ENCODE data around the gene HEXIM1. TPM values are rescaled to one million over a fixed set of nuclear protein-coding genes. Genes with fewer than 3 reads are reported as not detected.
A peak's percentile ranks its signal among the peaks of the same experiment; 100 is the strongest.

HEXIM1 gene
- polyA plus RNA-seq, 3 donors = 2.2 to 14.8 (median 2.5) TPM

DNA sequence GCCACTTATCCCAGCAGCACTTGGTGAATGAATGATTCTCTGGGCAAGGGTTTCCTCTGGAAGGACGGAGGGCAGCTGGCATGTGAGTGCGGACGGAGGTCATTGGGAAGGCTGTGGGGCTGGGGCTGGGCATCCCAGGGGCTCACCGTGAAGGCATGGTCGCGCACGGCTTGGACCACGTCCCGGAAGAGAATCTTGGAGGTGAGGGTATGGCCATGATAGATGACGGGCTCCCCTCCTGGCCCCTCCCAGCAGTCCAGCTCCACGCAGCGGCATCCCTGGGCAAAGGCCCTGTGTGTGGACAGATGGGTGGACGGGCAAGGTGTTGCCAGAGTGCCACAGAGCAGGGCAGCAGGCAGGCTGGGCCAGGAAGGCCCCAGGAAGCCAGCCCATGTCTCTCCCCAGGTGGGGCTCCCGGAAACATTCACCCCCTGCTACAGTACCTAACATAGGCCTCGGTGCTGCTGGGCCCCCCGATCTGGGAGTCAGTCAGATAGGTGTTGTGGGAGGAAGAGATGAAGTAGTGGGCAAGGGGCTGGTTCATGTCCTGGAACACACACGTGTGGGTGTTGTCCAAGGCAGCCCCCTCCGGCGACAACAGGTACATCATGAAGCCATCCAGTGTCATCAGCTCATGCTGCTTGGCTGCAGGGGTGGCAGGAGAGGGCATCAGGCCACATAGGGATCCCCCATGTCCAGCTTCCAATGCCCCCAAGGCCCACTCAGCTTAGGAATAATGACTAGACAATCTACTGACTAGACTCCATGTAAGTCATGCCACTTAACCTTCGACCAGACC is 30.2 kb upstream of the HEXIM1 start:
- no peak overlapping the region for H3K4me3 Mint-ChIP-seq
- peaks cover 0 to 5% of the 10 kb centered on the region in 2 donors for H3K36me3 Mint-ChIP-seq
- peaks cover 11% of the 10 kb centered on the region for H3K4me1 Mint-ChIP-seq

DNA sequence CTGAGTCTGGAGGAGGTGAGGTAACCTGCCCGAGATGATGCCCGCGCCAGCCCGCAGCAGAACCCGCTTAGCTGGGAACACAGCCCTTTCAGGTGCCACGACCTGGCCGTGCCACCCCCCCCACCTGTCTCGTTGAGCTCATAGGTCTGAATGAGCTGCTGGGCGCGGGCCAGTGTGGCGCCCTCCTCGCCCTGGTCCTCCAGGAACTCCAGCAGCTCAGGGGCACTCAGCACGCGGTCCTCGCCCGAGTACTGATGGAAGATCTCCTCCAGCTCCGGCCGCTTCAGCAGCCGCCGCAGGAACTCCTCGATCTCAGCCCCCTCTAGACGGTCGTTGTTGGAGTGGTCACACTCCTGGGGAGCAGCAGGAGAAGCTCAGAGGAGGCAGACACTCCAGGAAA is 29.6 kb upstream of the HEXIM1 start:
- no peaks in the 10 kb centered on the region for H3K36me3 ChIP-seq (replicated peaks in 1 of 2; ENCODE audit: control insufficient read depth in 1 of 2, insufficient read depth in 2 of 2, low read length in 2 of 2)
- H3K4me3 ChIP-seq (replicated peaks in 1 of 3; ENCODE audit: low read depth in 2 of 3, low read length in 3 of 3) = no peak overlapping the region
- no peak overlapping the region for H3K27ac ChIP-seq (ENCODE audit: low read depth in 1 of 2, low read length in 2 of 2)
- TF ChIP-seq, protein P1, sequence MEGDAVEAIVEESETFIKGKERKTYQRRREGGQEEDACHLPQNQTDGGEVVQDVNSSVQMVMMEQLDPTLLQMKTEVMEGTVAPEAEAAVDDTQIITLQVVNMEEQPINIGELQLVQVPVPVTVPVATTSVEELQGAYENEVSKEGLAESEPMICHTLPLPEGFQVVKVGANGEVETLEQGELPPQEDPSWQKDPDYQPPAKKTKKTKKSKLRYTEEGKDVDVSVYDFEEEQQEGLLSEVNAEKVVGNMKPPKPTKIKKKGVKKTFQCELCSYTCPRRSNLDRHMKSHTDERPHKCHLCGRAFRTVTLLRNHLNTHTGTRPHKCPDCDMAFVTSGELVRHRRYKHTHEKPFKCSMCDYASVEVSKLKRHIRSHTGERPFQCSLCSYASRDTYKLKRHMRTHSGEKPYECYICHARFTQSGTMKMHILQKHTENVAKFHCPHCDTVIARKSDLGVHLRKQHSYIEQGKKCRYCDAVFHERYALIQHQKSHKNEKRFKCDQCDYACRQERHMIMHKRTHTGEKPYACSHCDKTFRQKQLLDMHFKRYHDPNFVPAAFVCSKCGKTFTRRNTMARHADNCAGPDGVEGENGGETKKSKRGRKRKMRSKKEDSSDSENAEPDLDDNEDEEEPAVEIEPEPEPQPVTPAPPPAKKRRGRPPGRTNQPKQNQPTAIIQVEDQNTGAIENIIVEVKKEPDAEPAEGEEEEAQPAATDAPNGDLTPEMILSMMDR (IDR thresholded peaks at IDR 0.05) = no peak
- Mint-ChIP-seq H3K4me1 (peaks cover 16% of the 10 kb centered on the region), H3K27me3 (ENCODE audit: low read depth in 3 of 3) (peaks cover 17 to 33% (median 19%) of the 10 kb centered on the region in 3 donors), H3K27ac (no peak overlapping the region), H3K36me3 (peaks cover 0 to 5% of the 10 kb centered on the region in 2 donors), H3K4me3 (no peak overlapping the region), H3K9me3 (peaks cover 0 to 5% (median 0%) of the 10 kb centered on the region in 7 donors)
- H3K9ac ChIP-seq (ENCODE audit: insufficient read depth, low read length, poor library complexity, severe bottlenecking) = no peak overlapping the region
- 95% methylated on average over 21 of the region's 23 CpGs for WGBS (ENCODE audit: insufficient coverage)
- H3K4me2 ChIP-seq (replicated peaks; ENCODE audit: extremely low read depth, low read length, poor library complexity, severe bottlenecking) = no peak overlapping the region
- H3K79me2 ChIP-seq (ENCODE audit: insufficient read depth, low read length) = no peaks in the 10 kb centered on the region
- no peak for DNase-seq
- peaks cover 5 to 21% of the 10 kb centered on the region in 2 donors for H3K4me1 ChIP-seq (ENCODE audit: control insufficient read depth in 1 of 2, insufficient read depth in 2 of 2, low read length in 2 of 2)
- H3K9me3 ChIP-seq (replicated peaks in 1 of 2; ENCODE audit: control insufficient read depth in 1 of 2, insufficient read depth in 1 of 2, low read length in 2 of 2) = no peaks in the 10 kb centered on the region
- peaks cover 0 to 22% of the 10 kb centered on the region in 2 donors for H3K27me3 ChIP-seq (ENCODE audit: control insufficient read depth in 2 of 2, insufficient read depth in 2 of 2, low read length in 2 of 2)
- no peak overlapping the region for H2AFZ ChIP-seq (ENCODE audit: insufficient read depth, low read depth, low read length, poor library complexity, severe bottlenecking)
- intact Hi-C loops (cut with micrococcal nuclease) = no loop called here
- no peaks in the 10 kb centered on the region for H4K20me1 ChIP-seq (ENCODE audit: insufficient read depth, low read length)

More for the DNA sequence above, 30.2 kb upstream of the HEXIM1 start:
- peaks cover 0 to 14% of the 10 kb centered on the region in 2 donors for H3K4me1 ChIP-seq (ENCODE audit: control insufficient read depth in 1 of 2, insufficient read depth in 2 of 2, low read length in 2 of 2)
- Mint-ChIP-seq H3K27ac (peak overlapping the region in 2 of 7 donors; percentile 22 to 40), H3K27me3 (ENCODE audit: low read depth in 3 of 3) (peaks cover 19 to 33% (median 19%) of the 10 kb centered on the region in 3 donors), H3K9me3 (peaks cover 0 to 5% (median 0%) of the 10 kb centered on the region in 7 donors)
- no peak overlapping the region for H2AFZ ChIP-seq (ENCODE audit: insufficient read depth, low read depth, low read length, poor library complexity, severe bottlenecking)
- peaks cover 0 to 22% of the 10 kb centered on the region in 2 donors for H3K27me3 ChIP-seq (ENCODE audit: control insufficient read depth in 2 of 2, insufficient read depth in 2 of 2, low read length in 2 of 2)
- TF ChIP-seq, protein P1 (IDR thresholded peaks at IDR 0.05) = no peak
- no peak overlapping the region for H3K4me2 ChIP-seq (replicated peaks; ENCODE audit: extremely low read depth, low read length, poor library complexity, severe bottlenecking)
- no peaks in the 10 kb centered on the region for H3K9me3 ChIP-seq (replicated peaks in 1 of 2; ENCODE audit: control insufficient read depth in 1 of 2, insufficient read depth in 1 of 2, low read length in 2 of 2)
- DNase-seq = no peak
- no peaks in the 10 kb centered on the region for H3K79me2 ChIP-seq (ENCODE audit: insufficient read depth, low read length)
- intact Hi-C loops (cut with micrococcal nuclease) = no loop called here
- no peaks in the 10 kb centered on the region for H4K20me1 ChIP-seq (ENCODE audit: insufficient read depth, low read length)
- no peak overlapping the region for H3K27ac ChIP-seq (ENCODE audit: low read depth in 1 of 2, low read length in 2 of 2)
- H3K9ac ChIP-seq (ENCODE audit: insufficient read depth, low read length, poor library complexity, severe bottlenecking) = no peak overlapping the region
- H3K4me3 ChIP-seq (replicated peaks in 1 of 3; ENCODE audit: low read depth in 2 of 3, low read length in 3 of 3) = no peak overlapping the region
- H3K36me3 ChIP-seq (replicated peaks in 1 of 2; ENCODE audit: control insufficient read depth in 1 of 2, insufficient read depth in 2 of 2, low read length in 2 of 2) = no peaks in the 10 kb centered on the region
- 98% methylated on average over 7 of the region's 20 CpGs for WGBS (ENCODE audit: insufficient coverage)
